ENCODE data around the gene MGAT5B.

The MGAT5B gene

GRCh38 chr17:76879691-76880090 lies 11.5 kb downstream of the MGAT5B start:
- DNase-seq (ENCODE audit: low spot score), result no peak

- DNase-seq (ENCODE audit: low spot score), result no peak
These were observed 12.1 kb downstream of the MGAT5B start for GRCh38 chr17:76880268-76880667.

GRCh38 chr17:76880971-76881370 lies 12.8 kb downstream of the MGAT5B start:
- DNase-seq (ENCODE audit: low spot score), result no peak

- no peak for DNase-seq (ENCODE audit: low spot score)
These were observed 13.2 kb downstream of the MGAT5B start for GRCh38 chr17:76881408-76881807.

- DNase-seq (ENCODE audit: low spot score), result no peak
These were observed 13.8 kb downstream of the MGAT5B start for GRCh38 chr17:76881966-76882365.

- DNase-seq (ENCODE audit: low spot score), result no peak
These were observed 15.7 kb downstream of the MGAT5B start for GRCh38 chr17:76883744-76884525.

GRCh38 chr17:76884995-76885893 lies 17.0 kb downstream of the MGAT5B start:
- no peak for DNase-seq (ENCODE audit: low spot score)

GRCh38 chr17:76885894-76886290 lies 17.7 kb downstream of the MGAT5B start:
- DNase-seq (ENCODE audit: low spot score), result no peak

- no peak for DNase-seq (ENCODE audit: low spot score)
These were observed 18.2 kb downstream of the MGAT5B start for GRCh38 chr17:76886395-76886794.

- peak; percentile 31 for DNase-seq (ENCODE audit: low spot score)
These were observed 19.6 kb downstream of the MGAT5B start for GRCh38 chr17:76887802-76888201.

GRCh38 chr17:76888661-76889060 lies 20.5 kb downstream of the MGAT5B start:
- no peak for DNase-seq (ENCODE audit: low spot score)

GRCh38 chr17:76889323-76889722 lies 21.1 kb downstream of the MGAT5B start:
- no peak for DNase-seq (ENCODE audit: low spot score)

- no peak for DNase-seq (ENCODE audit: low spot score)
These were observed 24.1 kb downstream of the MGAT5B start for GRCh38 chr17:76892329-76892728.

- DNase-seq (ENCODE audit: low spot score), result no peak
These were observed 25.6 kb downstream of the MGAT5B start for GRCh38 chr17:76893623-76894334.

- no peak for DNase-seq (ENCODE audit: low spot score)
These were observed 26.6 kb downstream of the MGAT5B start for GRCh38 chr17:76894842-76895241.

- no peak for DNase-seq (ENCODE audit: low spot score)
These were observed 28.8 kb downstream of the MGAT5B start for GRCh38 chr17:76897023-76897422.

- no peak for DNase-seq (ENCODE audit: low spot score)
These were observed 31.2 kb downstream of the MGAT5B start for GRCh38 chr17:76899414-76899813.

GRCh38 chr17:76900723-76901122 lies 32.5 kb downstream of the MGAT5B start:
- DNase-seq (ENCODE audit: low spot score), result no peak

GRCh38 chr17:76901542-76902197 lies 33.5 kb downstream of the MGAT5B start:
- DNase-seq (ENCODE audit: low spot score), result no peak

- no peak for DNase-seq (ENCODE audit: low spot score)
These were observed 34.3 kb downstream of the MGAT5B start for GRCh38 chr17:76902476-76902875.

GRCh38 chr17:76903631-76904030 lies 35.4 kb downstream of the MGAT5B start:
- DNase-seq (ENCODE audit: low spot score), result no peak

GRCh38 chr17:76904116-76904515 lies 35.9 kb downstream of the MGAT5B start:
- no peak for DNase-seq (ENCODE audit: low spot score)

All from NAMALWA (cell line).